ENCODE results near the gene RPN2.

Gene RPN2

DNA sequence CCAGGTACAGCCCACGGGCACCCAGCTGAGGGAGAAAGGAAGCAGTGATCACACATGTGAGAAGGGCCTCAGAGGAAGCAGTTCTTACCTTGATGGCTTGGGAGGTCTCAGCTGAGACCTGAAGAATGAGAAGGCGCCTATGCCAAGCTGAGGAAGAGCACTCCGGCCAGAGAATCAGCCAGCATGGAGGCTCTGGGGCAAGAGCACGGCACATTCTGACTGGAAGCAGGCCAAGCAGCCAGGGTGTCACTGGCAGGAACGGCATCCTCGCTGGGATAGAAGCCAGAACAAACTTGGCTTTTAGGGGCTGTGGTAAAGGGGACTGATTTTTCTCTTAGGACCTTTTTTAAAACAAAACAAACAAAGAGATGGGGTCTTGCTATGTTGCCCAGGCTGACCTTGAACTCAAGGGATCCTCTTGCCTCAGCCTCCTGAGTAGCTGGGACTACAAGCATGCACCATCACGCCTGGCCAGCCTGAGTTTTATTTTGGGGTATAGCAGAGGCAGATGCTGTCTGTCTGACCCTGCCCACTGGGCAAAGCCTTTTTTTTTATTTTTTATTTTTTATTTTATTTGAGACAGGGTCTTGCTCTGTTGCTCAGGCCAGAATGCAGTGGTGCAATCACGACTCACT is 64.9 kb downstream of the RPN2 start:
- no peak for DNase-seq

DNA sequence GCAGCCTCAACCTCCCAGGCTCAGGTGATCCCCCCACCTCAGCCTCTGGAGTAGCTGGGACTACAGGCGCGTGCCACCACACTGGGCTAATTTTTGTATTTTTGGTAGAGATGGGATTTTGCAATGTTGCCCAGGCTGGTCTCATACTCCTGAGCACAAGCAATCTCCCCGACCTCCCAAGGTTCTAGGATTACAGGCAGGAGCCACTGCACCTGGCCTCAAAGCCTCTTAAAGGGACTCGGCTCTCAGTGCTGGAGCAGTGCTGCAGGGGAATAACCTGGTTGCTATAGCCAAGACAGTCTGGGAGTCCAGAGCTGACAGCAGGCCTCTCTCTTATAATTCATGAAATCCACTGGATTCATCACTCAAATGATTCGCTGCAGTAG is 65.4 kb downstream of the RPN2 start:
- no peak for DNase-seq

DNA sequence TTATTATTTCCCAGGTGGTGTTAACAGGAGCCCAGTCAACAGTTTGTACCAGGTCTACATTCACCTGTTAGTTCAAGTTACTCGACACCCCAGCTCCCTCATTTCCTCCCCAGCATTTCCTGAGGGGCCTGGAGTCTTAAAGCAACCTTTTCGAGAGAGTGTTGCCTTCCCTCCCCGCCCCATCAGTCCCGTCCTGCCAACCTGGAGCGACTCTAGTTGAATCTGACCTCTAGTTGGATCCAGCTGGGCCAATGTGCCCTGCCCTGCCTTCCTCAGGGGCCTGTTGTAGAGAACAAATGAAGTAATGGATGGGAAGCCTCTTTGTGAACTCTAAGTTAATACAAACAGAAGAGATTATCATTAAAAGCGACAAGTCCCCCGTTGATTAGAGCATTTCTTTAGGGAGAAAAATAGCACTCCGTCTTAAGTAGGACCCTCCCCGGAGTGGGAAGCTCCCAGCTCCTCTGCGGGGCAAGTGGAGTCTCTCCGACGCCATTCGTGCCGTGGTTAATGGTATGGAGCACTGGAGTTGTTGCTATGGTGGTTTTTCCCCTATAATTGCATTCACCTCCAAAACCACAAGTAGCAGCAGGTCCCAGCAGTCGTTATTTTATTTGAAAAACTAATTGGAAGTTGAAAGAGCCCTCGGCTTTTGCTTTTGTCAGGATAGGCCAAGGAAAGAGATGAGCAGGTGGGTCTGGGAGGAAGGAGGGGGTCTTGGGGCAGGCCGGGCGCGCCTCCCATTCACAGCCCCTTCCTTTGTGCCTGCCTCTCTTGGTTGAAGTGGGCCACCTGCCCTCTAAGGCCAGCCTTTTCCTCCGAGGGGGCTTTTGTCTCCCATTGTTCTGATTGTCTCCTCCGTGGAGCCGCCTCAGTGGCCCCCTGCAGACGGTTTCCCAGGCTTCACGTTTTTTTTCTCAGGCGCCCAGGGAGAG is 66.4 kb downstream of the RPN2 start:
- DNase-seq: no peak

GRCh38 chr20:37246736-37247135 is 67.6 kb downstream of the RPN2 start:
- DNase-seq: no peak

- DNase-seq: no peak
Observed at GRCh38 chr20:37247547-37247946, 68.4 kb downstream of the RPN2 start.

DNA sequence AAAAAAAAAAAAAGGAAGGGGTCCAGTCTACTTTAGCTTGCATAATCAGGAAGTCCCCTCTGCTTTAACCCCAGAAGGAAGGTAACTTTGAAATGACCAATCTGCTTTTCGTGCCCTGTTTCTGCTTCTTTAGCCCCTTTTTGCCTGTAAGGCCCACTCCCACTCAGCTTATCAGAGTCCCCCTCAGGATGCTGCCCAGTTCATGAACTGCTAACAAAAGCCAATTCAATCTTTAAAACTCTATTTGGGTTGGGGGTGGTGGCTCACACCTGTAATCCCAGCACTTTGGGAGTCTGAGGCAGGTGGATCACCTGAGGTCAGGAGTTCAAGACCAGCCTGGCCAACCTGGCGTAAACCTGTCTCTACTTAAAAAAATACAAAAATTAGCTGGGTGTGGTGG is 70.2 kb downstream of the RPN2 start:
- DNase-seq: no peak

DNA sequence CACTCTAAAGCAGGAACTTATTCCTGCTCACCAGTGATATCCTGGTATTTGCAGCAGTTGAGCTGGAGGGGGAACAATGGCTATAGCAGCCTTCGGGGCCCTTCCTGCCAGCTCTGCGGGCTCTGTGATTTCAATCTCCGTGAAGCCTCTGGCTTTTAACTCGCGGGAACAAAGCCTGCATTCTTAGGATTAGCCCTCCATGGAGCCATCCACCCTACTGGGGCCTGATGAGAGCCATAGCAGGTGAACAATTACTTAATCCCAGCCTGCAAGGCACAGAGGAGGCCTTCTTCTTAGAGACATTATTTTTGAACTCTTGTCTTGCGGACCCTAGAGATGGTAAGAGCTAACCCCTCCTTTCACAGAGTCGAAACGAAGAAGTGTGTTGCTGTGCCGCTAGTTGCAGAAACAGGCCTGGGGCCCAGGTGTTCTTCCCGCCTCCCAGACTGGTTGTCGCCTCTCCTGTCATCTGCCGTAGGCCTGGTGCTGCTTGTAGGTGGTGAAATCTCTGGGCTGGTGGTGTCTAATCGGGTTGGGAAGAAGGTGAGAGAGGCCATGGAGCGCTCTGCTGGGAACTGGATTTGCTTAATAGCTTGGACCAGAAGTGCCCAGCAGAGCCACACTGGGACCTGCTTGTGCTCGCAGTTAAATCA is 72.8 kb downstream of the RPN2 start:
- no peak for DNase-seq

GRCh38 chr20:37253087-37253486 is 74.0 kb downstream of the RPN2 start:
- no peak for DNase-seq

DNA sequence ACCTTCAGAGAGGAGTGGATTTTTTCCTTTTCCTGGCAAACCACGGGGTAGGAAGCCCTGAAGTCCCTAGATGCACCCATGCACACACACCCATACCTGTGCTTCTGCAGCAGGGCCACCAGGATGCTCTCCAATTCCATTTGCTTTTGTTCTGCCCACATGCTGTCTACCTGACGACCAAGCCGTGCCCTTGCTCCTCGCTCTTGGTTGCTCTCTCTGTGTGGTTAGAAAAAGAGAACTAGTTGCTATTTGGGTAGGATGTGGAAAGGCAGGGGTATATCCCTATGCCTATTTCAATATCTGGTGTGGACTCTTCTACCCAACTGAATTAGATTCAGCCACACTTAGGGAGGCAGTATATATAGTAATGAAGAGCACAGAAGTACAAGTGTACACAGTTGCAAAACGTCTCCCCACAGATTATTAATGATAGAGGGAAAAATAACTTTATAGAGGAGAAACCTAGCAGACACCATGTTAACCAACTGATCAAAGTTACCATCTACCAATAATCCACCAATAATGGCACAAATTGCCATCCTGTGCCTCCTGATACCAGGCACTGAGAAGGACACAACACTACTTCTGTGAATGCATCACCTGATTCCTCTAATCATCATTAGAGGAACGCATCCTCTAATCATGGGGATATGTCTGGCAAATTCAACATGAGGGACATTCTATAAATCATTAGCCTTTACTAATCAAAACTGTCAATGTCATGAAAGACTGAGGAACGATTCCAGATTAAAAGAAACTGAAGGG is 75.2 kb downstream of the RPN2 start:
- no peak for DNase-seq

GRCh38 chr20:37256286-37256685 is 77.2 kb downstream of the RPN2 start:
- DNase-seq: no peak

DNA sequence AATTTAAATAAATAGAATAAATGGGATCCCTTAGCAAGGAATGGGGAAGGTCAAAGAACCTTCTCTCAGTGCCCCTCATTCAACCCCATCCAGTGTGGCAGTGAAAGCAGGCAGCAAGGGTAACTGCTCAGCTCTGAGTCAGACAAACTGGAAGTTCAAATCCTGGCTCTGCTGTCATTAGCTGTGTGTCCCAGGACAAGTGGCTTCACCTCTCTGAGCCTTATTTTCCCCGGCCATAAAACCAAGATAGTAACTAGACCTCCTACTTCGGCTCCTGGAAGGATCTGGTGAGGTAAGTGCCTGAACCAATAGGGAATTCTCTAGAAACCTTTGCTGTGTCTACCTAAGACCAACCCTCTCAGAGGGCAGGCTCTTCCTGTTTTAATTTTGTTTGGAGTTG is 78.4 kb downstream of the RPN2 start:
- no peak for DNase-seq

GRCh38 chr20:37257988-37258387 is 78.9 kb downstream of the RPN2 start:
- DNase-seq: no peak

DNA sequence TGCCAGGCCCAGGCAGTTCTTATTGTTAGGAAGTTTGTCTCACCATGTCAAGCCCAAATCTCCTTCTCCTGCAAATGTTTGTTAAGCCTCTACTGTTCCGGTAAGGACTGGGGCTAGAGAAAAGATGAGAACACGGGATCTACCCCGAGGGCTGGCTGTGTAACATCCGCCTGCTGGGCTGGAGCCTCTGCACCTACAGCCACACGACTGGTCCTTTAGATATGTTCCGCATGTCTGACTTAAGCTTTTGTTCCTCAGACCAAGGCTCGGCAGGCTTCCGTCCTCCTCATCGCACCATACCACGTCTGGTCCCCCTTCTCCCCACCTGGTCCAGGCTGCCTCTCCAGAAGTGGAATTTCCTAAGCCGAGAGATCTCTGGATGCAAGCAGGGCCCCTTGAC is 79.9 kb downstream of the RPN2 start:
- DNase-seq: no peak

DNA sequence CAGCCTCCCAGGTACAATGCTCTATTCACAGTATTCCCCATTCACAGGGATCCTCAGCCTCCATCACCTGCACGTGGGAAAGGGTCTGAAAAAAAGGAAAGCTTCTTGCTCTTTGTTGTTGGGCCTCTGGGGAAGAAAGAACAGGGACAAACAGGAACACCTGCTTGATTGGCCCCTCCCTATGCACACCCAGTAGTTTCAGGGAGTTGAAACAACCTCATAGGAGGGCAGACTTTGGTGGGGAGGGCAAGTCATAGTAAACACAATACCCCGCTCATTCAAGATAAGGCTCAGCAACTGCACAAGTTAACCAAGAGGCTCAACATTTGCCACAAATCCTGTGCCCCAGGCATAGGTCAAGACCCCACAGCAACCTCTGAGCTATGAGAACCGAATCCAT is 80.7 kb downstream of the RPN2 start:
- no peak for DNase-seq

DNA sequence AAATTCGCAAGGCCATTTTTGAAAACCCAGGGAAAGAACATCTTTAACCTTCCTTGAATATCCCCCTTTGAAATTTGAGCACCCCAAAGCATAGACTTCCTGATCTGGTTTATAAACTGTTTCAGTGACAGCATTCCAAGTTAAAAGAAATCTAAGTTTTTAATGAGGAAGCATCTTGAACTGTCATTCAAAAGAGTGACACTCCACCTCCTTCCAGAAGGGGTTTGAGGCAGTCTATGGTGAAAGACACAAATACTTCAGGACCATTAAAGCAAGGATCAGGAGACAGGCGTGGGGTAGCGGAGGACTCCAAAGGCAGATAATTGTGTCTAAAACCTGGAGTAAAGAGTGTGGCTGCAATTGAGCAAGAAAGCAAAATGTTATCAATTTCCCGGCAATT is 81.8 kb downstream of the RPN2 start:
- no peak for DNase-seq

- DNase-seq: no peak
Observed at GRCh38 chr20:37261714-37262113, 82.6 kb downstream of the RPN2 start, which contains the start of gene GHRH. Gene GHRH, minus strand, starts transcription at chr20:37261814. Its CDS starts 4,925 bp downstream, at chr20:37256889.

DNA sequence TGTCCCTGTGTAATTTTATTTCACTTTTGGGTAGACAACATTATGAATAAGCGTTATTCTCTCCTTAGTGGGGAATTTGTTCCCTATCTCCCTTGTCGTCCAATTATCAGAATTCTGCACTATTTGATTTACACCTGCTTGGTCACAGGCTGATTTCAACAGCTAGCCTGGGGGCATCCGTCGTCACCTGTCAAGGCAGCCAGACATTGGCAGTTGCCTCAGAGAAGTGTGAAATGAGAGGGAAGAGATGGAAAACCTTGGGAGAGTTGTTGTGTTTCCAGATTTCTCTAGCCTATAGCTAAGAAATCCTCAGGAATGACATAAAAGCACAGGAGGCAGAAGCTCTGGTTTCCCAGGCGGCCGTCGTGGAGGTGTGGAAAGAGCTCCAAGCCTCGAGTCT is 83.4 kb downstream of the RPN2 start:
- DNase-seq: no peak

GRCh38 chr20:37263686-37264085 is 84.6 kb downstream of the RPN2 start:
- DNase-seq: no peak

DNA sequence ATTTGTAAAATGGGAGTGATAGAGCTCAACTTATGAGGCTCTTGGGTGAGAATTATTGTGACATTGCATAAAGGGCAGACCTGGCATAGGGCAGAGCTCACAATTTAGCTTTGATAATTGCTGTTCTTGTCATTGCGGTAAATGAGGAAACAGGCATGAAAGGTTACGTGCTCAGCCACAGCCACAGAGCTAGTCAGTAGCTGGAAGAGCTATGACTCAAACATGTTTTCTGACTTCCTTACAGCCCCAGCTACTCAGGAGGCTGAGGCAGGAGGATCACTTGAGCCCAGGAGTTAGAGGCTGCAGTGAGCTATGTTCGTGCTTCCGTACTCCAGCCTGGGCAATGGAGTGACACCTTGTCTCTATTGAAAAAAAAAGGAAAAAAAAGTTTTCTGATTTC is 86.0 kb downstream of the RPN2 start:
- DNase-seq: no peak

GRCh38 chr20:37266940-37267666 is 88.0 kb downstream of the RPN2 start:
- no peak for DNase-seq

DNA sequence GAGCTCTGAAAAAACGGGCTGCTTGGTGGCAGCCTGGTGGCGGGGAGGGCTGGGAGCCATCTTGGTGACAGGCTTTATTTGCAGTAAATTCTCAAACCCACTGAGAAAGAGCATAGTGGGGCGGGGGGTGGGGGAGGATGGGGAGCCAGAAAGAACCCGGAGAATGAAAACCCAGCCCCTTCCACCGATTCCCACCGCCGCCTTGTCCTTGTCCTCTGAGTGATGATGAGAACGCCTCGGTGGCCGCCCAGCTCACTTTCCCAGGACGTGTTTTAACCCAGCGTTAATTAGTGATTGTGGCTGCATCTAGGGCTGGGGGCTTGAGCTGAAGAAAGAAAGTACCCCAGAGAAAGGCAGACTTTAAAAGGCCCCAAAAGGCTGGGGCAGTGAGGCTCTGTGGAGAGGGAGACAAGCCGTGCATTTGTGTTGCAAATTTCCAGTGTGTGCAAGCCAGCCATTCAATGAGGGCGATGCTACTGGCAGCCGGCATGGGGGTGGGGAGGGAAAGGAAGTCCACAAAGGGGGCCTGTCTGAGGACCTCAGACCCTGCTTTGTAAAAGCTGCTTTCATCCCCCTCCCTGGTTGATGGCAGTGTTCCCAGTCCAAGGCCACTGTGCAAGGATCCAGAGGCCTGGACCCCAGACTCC is 88.7 kb downstream of the RPN2 start:
- no peak for DNase-seq

Data from CD4-positive, alpha-beta T cell treated with Interleukin-17A for 1 hour (primary cell).